CD4-positive, alpha-beta T cell (primary cell): ENCODE measurements around the gene TRH. TPM values are rescaled to one million over a fixed set of nuclear protein-coding genes. Genes with fewer than 3 reads are reported as not detected.
A peak's percentile ranks its signal among the peaks of the same experiment; 100 is the strongest.

ENCODE experiments used
- ATAC-seq: fragments of 200-7000 bp; cut with Tn5 transposase; one replicate; pipeline ENCODE4 v1.10.0; 2022; ENCODE audit warnings: mild to moderate bottlenecking; ENCODE audit not compliant: poor library complexity
- CTCF ChIA-PET: fragments of 350-600 bp; sonication (Branson Sonifier 250); formaldehyde crosslinking; loops from one replicate; lab custom pipeline; 2021; ENCODE audit warnings: antibody characterized with exemption, inconsistent platforms; lab: Charles Lee
- POLR2A ChIA-PET: fragments of 350-600 bp; sonication (Branson Sonifier 250); formaldehyde crosslinking; loops from one replicate; lab custom pipeline; 2021; ENCODE audit warnings: antibody characterized with exemption, inconsistent platforms; lab: Charles Lee
- DNase-seq, 14 experiments: peaks; one replicate each; pipeline ENCODE4 v3.0.0-alpha.2; 2013 to 2020; ENCODE audit warnings: mixed read lengths in 2 of 14
- H3K27ac ChIP-seq, 2 donors: one replicate each; pipeline versions ENCODE4 v1.5.1 to v1.7.0; 2013; ENCODE audit warnings: low read length in 2 of 2, low read depth in 1 of 2, mild to moderate bottlenecking in 1 of 2
- H3K27me3 ChIP-seq, 2 experiments: 1 replicate in 1 of 2; 2 replicates in 1 of 2; pipeline versions ENCODE4 v1.6.1 to v1.7.0; 2013; ENCODE audit warnings: low read length in 2 of 2, control low read depth in 1 of 2, mild to moderate bottlenecking in 1 of 2, moderate library complexity in 1 of 2; ENCODE audit not compliant: insufficient read depth in 2 of 2, control insufficient read depth in 1 of 2
- H3K36me3 ChIP-seq: one replicate; pipeline ENCODE4 v1.6.1; 2013; ENCODE audit warnings: low read length, control low read depth; ENCODE audit not compliant: insufficient read depth
- H3K4me1 ChIP-seq: one replicate; pipeline ENCODE4 v1.6.1; 2013; ENCODE audit warnings: low read length, control low read depth; ENCODE audit not compliant: insufficient read depth
- H3K4me3 ChIP-seq: one replicate; pipeline ENCODE4 v1.5.1; 2013; ENCODE audit warnings: mild to moderate bottlenecking, low read length, moderate library complexity
- H3K9me3 ChIP-seq, 2 experiments: 1 replicate in 1 of 2; 2 replicates in 1 of 2; pipeline versions ENCODE4 v1.6.1 to v1.7.0; 2013; ENCODE audit warnings: low read length in 2 of 2, mild to moderate bottlenecking in 2 of 2, control low read depth in 1 of 2, moderate library complexity in 1 of 2; ENCODE audit not compliant: control insufficient read depth in 1 of 2, insufficient read depth in 1 of 2
- H3K27ac Mint-ChIP-seq: one replicate; pipeline ENCODE4 v1.8.0; 2020; ENCODE audit warnings: mixed read lengths
- H3K27me3 Mint-ChIP-seq: one replicate; pipeline ENCODE4 v1.8.0; 2021; ENCODE audit warnings: mixed read lengths
- H3K36me3 Mint-ChIP-seq: one replicate; pipeline ENCODE4 v1.8.0; 2021; ENCODE audit warnings: low read depth, mixed read lengths
- H3K4me1 Mint-ChIP-seq: one replicate; pipeline ENCODE4 v1.8.0; 2021; ENCODE audit warnings: low read depth, mixed read lengths
- H3K4me3 Mint-ChIP-seq: one replicate; pipeline ENCODE4 v1.8.0; 2020; ENCODE audit warnings: mild to moderate bottlenecking, mixed read lengths
- H3K9me3 Mint-ChIP-seq: one replicate; pipeline ENCODE4 v1.8.0; 2020; ENCODE audit warnings: mixed read lengths
- CTCF ChIP-seq: fragments of 200-600 bp; IDR thresholded peaks from one replicate; pipeline ENCODE4 v1.8.0; 2022; ENCODE audit warnings: antibody characterized with exemption, mild to moderate bottlenecking
- intact Hi-C, 2 experiments: fragments of 100-400 bp; cut with DNase I in 1 of 2; cut with micrococcal nuclease in 1 of 2; formaldehyde crosslinking; loops; one replicate each; pipeline versions ENCODE4 v1.15.1 to v1.9.0; 2023 to 2025; cut with DNase I, micrococcal nuclease
- total RNA-seq, 174 experiments: library from RNA in 2 of 174; stranded (reverse) in 2 of 174; gene quantifications; one replicate each; pipeline ENCODE4 v1.2.3 and lab custom pipeline; 2021 to 2026

Gene TRH
- total RNA-seq, 2 experiments from 2014 or later, result not detected

- Histone ChIP-seq H3K27ac (no peak overlapping the region), H3K36me3 (no peaks in the 10 kb centered on the region), H3K4me3 (no peak overlapping the region), H3K4me1 (peaks cover 9% of the 10 kb centered on the region), H3K9me3 (no peaks in the 10 kb centered on the region), H3K27me3 (no peaks in the 10 kb centered on the region)
- ChIA-PET POLR2A (no interaction called here), CTCF (no interaction called here)
- Mint-ChIP-seq H3K4me3 (no peak overlapping the region), H3K27me3 (peaks cover 3% of the 10 kb centered on the region), H3K9me3 (no peaks in the 10 kb centered on the region), H3K27ac (no peak overlapping the region), H3K36me3 (no peaks in the 10 kb centered on the region), H3K4me1 (peaks cover 16% of the 10 kb centered on the region)
- intact Hi-C loops, result loop anchor here (10.0 kb wide), 2 partner anchors 113 to 167 kb away; no protein-coding TSS in a partner anchor
- TF ChIP-seq CTCF, result no peak
- DNase-seq (no peak), ATAC-seq (no peak)
Observed at GRCh38 chr3:129937717-129938116, 36.8 kb upstream of the TRH start.

GRCh38 chr3:129938140-129938930 lies 36.2 kb upstream of the TRH start:
- ATAC-seq (no peak), DNase-seq (no peak)
- intact Hi-C loops, result loop anchor here (10.0 kb wide), 2 partner anchors 114 to 166 kb away; no protein-coding TSS in a partner anchor
- peaks cover 9% of the 10 kb centered on the region for H3K4me1 ChIP-seq
- Mint-ChIP-seq H3K27ac (no peak overlapping the region), H3K36me3 (no peaks in the 10 kb centered on the region), H3K27me3 (peaks cover 3% of the 10 kb centered on the region), H3K4me1 (peaks cover 16% of the 10 kb centered on the region), H3K9me3 (no peaks in the 10 kb centered on the region), H3K4me3 (peak overlapping the region; percentile 40)
- ChIA-PET POLR2A (no interaction called here), CTCF (no interaction called here)
- no peak overlapping the region for H3K27ac ChIP-seq
- no peak for TF ChIP-seq CTCF
- H3K27me3 ChIP-seq, result no peaks in the 10 kb centered on the region
- H3K36me3 ChIP-seq, result no peaks in the 10 kb centered on the region
- no peaks in the 10 kb centered on the region for H3K9me3 ChIP-seq
- no peak overlapping the region for H3K4me3 ChIP-seq

GRCh38 chr3:129940086-129940485 lies 34.4 kb upstream of the TRH start:
- Mint-ChIP-seq H3K4me1 (peaks cover 10% of the 10 kb centered on the region), H3K9me3 (no peaks in the 10 kb centered on the region), H3K27me3 (no peaks in the 10 kb centered on the region), H3K4me3 (no peak overlapping the region), H3K27ac (no peak overlapping the region), H3K36me3 (no peaks in the 10 kb centered on the region)
- DNase-seq (no peak), ATAC-seq (no peak)
- Histone ChIP-seq H3K9me3 (no peaks in the 10 kb centered on the region), H3K4me3 (no peak overlapping the region), H3K4me1 (peaks cover 5% of the 10 kb centered on the region), H3K27ac (no peak overlapping the region), H3K27me3 (no peaks in the 10 kb centered on the region), H3K36me3 (no peaks in the 10 kb centered on the region)
- TF ChIP-seq CTCF, result no peak
- POLR2A ChIA-PET, result no interaction called here
- CTCF ChIA-PET, result no interaction called here
- intact Hi-C loops, result loop anchor here in 1 of 2 experiments (5.0 kb wide), 1 partner anchor 62 kb away; no protein-coding TSS in a partner anchor
